Limb (tissue), 2 donors: ENCODE data around the gene ARNT2.
A peak's percentile ranks its signal among the peaks of the same experiment; 100 is the strongest.

Source experiments
- DNase-seq, 2 donors: peaks; one replicate each; pipeline ENCODE4 v3.0.0-alpha.2; 2016; ENCODE audit errors: extremely low spot score in 2 of 2

Gene ARNT2

GRCh38 chr15:80551348-80551747, 147.2 kb downstream of the ARNT2 start:
- no peak for DNase-seq

- DNase-seq = no peak
Observed at GRCh38 chr15:80554560-80554959, 150.4 kb downstream of the ARNT2 start.

- no peak for DNase-seq
Observed at GRCh38 chr15:80556694-80557367, 152.6 kb downstream of the ARNT2 start.

- DNase-seq = no peak
Observed at GRCh38 chr15:80557441-80558234, 153.5 kb downstream of the ARNT2 start.

DNA sequence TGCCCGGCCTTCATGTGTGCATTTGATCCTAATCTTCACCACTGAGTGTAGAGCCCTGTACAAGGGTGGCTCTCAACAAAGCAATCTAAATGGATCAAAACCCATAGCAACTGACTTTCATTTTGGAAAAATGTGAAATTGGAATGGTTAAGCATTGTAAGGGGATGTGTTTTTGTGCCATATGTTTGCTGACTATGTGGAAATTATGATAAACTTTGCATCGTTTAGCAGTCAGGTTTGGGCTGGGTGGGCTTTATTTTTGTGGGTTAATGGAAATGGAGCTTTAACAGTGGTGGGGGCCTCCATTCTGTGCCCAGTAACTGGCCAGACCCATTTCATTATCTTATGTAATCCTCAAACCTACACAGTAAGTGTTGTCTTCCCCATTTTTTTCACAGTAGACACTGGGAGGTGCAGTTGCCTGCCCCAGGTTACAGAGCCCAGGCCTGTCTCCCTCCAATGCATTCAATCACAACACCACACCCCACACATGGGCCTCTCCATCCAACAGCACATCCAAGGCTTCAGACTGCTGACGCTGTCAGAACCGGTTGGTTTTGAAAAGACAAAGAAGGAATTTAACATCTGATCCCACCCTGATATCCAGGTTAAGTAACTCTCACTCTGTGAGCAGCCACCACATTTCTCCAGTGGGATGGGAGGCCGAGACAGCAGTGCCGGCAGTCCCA, 154.6 kb downstream of the ARNT2 start:
- no peak for DNase-seq

DNA sequence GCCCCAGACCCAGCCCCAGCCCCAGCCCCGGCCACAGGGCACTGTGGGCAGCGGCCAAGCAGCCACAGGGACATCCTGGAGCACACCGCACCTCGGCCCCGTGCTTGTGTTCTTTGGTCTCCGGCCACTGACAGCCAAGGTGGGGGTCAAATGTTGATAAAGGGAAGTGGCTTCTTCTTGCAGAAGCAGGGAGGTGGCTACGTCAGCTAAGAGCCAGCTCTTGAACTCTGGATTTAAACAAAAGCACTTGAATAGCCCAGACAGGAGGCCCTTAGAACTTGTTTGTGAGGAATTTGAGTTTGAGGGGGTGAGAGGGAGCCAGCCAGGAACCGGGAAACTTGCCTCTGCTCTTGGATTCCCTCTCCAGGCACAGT, 155.1 kb downstream of the ARNT2 start:
- no peak for DNase-seq

DNA sequence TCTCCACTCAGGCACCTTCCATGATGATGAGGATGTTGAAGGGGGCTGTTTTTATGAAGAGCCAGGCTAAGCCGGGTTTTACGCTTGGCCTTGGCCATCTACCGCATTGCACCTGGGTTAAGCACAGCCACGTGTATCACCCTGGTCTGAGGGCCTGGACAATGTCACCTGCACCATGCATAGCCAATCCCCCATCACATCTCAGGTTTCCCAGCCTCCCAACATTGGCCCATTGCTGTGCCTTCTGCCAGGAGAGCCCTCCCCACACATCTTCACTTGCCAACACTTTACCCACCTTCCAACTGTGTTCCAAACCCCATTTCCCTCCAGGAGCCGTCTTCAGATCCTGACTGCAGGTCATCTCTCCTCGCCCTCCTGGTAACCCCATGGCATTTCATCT, 155.6 kb downstream of the ARNT2 start:
- DNase-seq = no peak

GRCh38 chr15:80560601-80561400, 156.6 kb downstream of the ARNT2 start:
- DNase-seq = no peak

DNA sequence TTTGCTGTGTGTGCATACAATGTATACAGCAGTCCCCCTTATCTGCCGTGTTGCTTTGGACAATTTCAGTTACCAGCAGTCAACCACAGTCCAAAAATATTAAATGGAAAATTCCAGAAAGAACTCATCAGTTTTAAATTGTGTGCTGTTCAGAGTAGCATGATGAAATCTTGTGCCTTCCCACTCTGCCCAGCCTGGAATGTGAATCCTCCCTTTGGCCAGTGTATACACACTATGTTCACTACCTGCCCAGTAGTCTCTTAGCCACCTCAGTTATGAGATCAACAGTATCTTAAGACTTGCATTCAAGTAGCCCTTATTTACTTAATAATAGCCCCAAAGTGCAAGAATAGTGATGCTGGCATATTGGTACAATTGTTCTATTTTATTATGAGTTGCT, 157.3 kb downstream of the ARNT2 start:
- DNase-seq = no peak

DNA sequence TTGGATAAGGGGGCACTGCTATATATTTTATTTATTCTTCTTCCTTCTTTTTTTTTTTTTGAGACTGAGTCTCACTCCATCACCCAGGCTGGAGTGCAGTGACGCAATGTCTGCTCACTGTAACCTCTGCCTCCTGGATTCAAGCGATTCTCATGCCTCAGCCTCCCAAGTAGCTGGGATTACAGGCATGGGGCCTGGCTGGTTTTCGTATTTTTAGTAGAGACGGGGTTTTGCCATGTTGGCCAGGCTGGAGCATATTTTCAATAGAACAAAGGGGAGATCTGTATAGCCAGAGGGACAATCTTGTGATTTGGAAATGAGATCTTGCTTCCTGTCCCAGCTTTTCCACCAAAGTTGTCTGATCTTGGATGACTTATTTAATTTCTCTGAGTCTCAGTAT, 157.9 kb downstream of the ARNT2 start:
- no peak for DNase-seq

DNA sequence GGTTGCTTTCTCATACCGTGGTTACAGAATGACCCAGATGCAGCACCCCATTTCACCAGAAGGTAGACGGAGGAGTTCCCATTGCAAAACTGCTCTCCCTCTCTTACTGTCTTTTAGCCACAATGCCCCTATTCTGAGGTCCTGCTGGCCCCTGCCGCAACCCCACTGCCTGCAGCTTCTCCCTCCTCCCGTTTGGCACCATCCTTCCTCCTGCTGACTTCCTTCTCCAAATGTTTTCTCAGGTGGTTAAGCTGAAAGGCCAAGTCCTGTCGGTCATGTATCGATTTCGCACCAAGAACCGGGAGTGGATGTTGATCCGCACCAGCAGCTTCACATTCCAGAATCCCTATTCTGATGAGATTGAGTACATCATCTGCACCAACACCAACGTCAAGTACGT, 158.7 kb downstream of the ARNT2 start:
- no peak for DNase-seq

DNA sequence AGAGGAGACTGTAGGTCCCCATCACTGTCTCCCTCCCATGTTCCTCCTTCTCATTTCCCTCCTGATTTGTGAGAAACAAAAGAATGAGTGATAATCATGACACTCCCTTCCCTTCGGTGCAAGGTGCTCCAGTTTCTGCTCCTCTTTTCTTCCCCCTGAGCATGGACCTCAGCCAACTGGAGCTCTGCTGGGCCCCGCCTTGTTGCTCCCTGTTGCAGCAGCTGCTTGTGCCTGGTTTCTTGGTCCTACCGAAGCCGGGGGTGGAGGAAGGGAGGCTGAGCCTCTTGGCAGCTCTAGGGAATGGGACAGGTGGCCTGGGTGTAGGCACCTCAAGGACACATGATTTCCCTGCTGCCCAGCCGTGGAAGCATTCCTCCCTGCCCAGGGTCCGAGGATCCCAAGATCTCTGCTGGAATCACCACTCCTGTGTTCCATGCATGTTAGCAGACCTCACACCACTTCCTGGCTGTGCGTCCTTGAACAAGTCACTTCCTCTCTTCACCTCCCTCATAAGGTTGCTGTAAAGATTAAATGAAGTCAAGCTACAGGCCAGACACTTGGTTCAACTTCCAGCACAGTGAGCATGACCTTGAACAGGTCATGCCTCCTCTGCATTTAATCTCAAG, 159.3 kb downstream of the ARNT2 start:
- DNase-seq = no peak

DNA sequence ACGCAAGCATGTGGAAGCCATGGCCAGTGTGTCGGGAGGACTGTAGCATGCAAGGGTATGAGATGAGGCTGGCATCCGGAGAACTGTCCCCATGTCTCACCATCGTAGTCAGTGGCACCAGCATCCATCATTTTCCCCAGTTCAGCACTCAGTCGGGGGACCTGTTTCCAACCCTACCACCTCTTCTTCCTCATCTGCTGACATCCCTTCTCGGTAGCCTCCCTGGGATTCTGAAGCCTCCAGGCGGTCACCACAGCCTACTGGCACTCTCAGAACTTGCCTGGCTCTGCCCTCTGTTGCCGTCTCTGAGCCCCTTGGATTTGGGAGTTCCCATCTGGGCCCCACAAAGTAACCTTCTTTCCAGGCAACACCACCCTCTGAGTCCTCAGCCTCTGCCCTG, 159.9 kb downstream of the ARNT2 start:
- DNase-seq = peak in 1 of 2 donors; percentile 3

DNA sequence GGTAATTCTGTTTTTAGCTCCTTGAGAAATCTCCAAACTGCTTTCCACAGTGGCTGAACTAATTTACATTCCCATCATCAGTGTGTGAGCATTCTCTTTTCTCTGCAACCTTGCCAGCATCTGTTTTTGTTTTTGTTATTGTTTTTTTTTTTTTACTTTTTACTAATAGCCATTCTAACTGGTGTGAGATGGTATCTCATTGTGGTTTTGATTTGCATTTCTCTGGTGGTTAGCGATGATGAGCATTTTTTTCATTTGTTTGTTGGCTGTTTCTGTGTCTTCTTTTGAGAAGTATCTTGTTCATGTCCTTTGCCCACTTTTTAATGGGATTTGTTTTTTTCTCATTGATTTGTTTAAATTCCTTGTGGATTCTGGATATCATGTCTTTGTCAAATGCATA, 161.2 kb downstream of the ARNT2 start:
- DNase-seq = no peak

- DNase-seq = peak in 1 of 2 donors; percentile 10
Observed at GRCh38 chr15:80565988-80566387, 161.8 kb downstream of the ARNT2 start.

- DNase-seq = peak; percentile 72 to 84
Observed at GRCh38 chr15:80567721-80568157, 163.6 kb downstream of the ARNT2 start.

GRCh38 chr15:80568298-80568697, 164.1 kb downstream of the ARNT2 start:
- no peak for DNase-seq

GRCh38 chr15:80568876-80569605, 164.9 kb downstream of the ARNT2 start:
- no peak for DNase-seq

DNA sequence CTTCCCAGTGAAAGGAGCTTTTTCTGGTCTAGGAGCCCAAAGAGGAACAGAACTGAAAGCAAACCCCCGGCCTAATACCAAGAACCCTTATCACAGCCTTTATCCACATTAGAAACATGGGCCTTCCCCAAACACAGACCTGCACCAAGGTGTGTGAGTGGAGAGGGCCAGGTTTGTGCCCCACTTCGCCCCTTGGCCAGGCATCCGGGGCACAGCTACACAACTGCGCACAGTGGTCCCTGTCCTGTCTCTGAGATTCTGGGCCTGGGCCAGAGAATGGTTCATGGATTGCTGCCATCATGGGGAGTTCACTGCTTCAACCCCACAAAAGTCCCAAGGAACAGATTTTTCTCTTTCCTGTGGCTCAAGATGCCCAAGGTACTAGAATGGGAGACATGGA, 165.5 kb downstream of the ARNT2 start:
- DNase-seq = no peak

DNA sequence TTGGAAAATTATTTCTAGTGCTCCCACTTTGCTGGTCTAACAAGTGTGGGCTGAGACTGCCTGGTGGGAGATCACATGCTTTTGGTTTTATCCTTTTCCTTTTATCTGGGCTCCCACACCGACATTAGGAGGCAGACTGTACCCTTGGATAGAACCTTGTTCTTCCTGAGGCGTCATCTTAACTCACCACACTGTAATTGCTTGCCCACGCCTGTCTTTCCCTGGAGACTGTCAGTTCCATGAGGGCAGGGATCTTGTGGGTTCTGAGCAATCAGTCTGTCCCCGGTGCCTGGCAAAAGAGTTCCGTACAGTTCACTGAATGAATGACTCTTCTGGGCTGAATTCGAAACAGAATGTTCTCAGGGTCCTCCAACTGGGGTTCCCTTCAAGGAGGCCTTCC, 166.4 kb downstream of the ARNT2 start:
- DNase-seq = no peak

DNA sequence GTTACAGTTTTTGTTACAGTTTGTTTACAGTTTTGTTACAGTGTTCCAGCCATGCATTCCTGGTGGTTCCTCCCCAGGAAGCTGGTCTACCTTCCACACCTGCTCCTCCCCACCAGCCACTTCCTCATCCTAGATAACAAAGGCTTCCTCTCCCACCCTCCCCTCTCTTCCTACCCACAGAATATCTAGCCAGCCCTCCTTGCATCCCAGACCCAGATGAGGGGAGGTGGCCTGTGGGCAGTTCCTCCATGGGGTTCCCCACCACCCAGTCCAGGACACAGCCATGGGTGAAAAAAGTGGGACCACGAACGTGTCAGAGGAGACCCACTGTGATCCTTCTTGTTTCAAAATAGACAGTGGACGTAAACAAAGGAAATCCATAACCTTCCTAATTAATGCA, 168.2 kb downstream of the ARNT2 start:
- no peak for DNase-seq
